ENCODE measurements around the gene SPSB4. TPM values are rescaled to one million over a fixed set of nuclear protein-coding genes. Genes with fewer than 3 reads are reported as not detected.

SPSB4 gene
- total RNA-seq, 1 donor from 2014 or later, result not detected

DNA sequence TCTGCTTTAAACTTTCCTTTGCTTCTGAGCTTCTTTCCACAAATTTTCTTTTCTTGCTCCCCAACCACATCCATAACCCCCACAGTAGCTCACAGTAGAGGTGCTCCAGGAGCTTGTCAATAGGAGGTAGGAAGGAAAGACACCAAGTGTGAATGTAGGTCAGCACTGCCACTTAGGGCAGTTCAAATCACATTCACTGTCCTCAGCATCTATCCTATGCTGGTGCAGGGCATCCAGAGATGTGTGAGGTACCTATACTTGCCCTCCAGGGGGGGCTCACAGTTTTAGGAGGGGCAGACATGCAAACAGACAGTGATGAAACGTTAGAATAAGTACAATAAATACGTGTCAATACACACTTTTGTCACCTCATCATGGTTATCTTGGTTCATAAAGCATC, 1.5 kb upstream of the SPSB4 start:
- peaks cover 0 to 4% of the 10 kb centered on the region in 2 donors for H3K4me1 ChIP-seq
- no peak for DNase-seq (ENCODE audit: low spot score in 2 of 2)
- H3K9me3 ChIP-seq, result no peaks in the 10 kb centered on the region
- no peaks in the 10 kb centered on the region for H3K27me3 ChIP-seq
- intact Hi-C loops (cut with DNase I), result loop anchor here (2.0 to 5.0 kb wide), 3 partner anchors 43 to 143 kb away; no protein-coding TSS in a partner anchor
- H3K36me3 ChIP-seq, result no peaks in the 10 kb centered on the region
- H3K4me3 ChIP-seq, result no peak overlapping the region
- H3K27ac ChIP-seq, result no peak overlapping the region
- TF ChIP-seq, protein P1, sequence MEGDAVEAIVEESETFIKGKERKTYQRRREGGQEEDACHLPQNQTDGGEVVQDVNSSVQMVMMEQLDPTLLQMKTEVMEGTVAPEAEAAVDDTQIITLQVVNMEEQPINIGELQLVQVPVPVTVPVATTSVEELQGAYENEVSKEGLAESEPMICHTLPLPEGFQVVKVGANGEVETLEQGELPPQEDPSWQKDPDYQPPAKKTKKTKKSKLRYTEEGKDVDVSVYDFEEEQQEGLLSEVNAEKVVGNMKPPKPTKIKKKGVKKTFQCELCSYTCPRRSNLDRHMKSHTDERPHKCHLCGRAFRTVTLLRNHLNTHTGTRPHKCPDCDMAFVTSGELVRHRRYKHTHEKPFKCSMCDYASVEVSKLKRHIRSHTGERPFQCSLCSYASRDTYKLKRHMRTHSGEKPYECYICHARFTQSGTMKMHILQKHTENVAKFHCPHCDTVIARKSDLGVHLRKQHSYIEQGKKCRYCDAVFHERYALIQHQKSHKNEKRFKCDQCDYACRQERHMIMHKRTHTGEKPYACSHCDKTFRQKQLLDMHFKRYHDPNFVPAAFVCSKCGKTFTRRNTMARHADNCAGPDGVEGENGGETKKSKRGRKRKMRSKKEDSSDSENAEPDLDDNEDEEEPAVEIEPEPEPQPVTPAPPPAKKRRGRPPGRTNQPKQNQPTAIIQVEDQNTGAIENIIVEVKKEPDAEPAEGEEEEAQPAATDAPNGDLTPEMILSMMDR (IDR thresholded peaks at IDR 0.05), result peak in 2 of 3 experiments; percentile 14 to 16

DNA sequence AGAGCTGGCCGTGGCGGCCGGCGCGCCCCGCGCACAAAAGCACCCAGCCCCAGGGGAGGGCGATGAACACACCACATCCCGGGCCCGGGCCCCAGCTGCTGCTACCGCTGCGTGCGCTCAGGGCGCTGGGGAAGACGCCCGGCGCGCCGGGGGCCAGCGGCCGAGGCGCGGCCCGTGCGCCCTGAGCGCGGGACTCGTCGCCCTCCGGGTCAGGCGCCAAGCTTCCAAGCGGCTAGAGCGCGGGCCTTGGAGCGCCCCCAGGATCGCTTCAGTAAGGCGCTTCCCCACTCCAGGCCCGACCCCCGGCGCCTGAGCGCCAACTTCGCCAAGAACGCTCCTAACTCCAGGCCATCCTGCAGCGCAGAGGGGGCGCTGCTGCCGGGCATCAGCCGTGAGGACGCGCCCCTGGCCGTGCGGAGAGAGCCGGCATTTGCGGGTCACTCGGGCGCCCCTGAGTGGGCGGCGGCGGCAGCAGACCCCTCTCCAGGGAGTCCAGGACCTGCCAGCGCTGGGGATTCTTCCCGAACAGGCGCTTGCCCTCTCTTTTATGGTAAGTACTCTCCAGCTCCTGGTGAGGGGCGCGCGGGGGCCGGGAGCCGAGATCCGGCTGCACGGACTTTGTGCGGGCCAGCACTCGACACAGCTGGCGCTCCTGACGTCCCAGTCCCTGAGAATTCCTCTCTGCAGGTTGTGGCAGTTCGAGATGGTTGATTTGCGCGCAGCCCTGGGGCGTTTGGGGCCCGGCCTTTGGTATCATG, 475 bp downstream of the SPSB4 start:
- TF ChIP-seq, protein P1 (IDR thresholded peaks at IDR 0.05), result peak in 2 of 3 experiments; percentile 12 to 30
- Histone ChIP-seq H3K27ac (peak overlapping the region in 1 of 2 donors; percentile 61), H3K27me3 (no peaks in the 10 kb centered on the region), H3K4me1 (peaks cover 0 to 4% of the 10 kb centered on the region in 2 donors), H3K4me3 (peak overlapping the region; percentile 63 to 85), H3K9me3 (no peaks in the 10 kb centered on the region), H3K36me3 (no peaks in the 10 kb centered on the region)
- DNase-seq (ENCODE audit: low spot score in 2 of 2), result no peak
- intact Hi-C loops (cut with DNase I), result loop anchor here (2.0 to 5.0 kb wide), 3 partner anchors 41 to 141 kb away; no protein-coding TSS in a partner anchor

DNA sequence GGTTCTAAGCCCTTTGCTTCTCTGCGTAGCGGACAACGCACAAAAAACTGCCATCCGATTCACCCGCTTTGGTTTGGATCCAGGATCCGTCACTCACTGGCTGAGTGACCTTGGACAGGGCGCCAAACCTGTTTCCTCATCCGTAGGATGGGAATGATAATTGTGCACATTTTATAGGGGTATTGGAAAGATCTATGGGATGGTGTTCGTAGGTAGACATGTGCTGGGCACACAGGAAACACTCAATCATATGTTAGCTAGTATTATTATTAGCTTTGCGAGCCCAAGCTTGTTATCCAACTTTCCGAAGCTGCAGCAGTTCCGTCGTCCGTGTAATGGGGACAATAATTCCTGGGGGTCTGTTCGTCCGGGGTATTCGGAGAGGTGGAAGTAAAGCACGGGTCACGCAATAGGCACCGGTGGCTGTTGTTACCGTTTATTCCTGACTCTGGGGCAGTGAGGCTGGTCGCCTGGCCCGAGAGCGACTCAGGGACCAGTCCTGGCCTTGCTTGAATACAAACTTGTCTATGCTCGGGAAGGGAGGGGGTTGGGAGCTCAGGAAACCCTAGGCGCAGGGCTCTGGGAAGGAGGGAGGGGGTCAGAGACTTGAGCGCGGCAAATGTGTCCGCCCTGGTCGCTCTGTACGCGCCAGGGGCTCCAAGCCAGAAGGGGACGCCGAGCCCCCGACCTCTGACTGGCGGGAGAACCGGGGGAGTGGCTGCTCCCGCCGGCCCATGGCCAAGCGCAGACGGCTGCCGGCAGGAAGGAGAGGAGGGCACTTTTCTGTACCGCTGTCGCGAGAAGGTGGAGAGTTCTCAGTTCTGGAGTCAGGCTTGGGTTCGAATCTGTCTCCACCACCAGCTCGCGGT, 1.3 kb downstream of the SPSB4 start:
- H3K4me1 ChIP-seq, result peaks cover 0 to 4% of the 10 kb centered on the region in 2 donors
- intact Hi-C loops (cut with DNase I), result loop anchor here (5.0 kb wide), 1 partner anchor 40 kb away; no protein-coding TSS in a partner anchor
- no peak for DNase-seq (ENCODE audit: low spot score in 2 of 2)
- no peaks in the 10 kb centered on the region for H3K9me3 ChIP-seq
- H3K36me3 ChIP-seq, result no peaks in the 10 kb centered on the region
- peak overlapping the region in 1 of 2 donors; percentile 61 for H3K27ac ChIP-seq
- TF ChIP-seq, protein P1 (IDR thresholded peaks at IDR 0.05), result no peak
- H3K4me3 ChIP-seq, result peak overlapping the region; percentile 63 to 85
- no peaks in the 10 kb centered on the region for H3K27me3 ChIP-seq

DNA sequence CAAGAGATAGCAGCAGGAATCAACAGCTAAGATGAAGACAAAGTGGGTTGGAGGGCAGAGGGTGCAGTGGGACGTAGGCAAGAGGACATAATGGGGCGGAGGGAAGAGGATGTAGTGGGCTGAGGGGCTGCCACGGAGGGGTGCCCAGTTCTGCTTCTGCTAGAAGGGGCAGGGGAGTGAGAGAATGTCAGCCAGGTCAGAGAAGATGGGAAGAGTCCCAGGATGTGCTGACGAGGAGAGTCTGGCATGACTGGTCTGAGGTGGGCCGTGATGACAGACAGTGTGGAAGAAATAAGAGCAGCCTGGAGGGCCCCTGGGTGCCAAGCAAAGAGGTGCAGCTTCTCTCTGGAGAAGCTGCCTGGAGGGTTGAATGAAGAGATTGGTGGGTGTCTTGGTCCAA, 4.0 kb downstream of the SPSB4 start:
- Histone ChIP-seq H3K4me3 (no peak overlapping the region), H3K4me1 (peaks cover 0 to 4% of the 10 kb centered on the region in 2 donors), H3K9me3 (no peaks in the 10 kb centered on the region), H3K36me3 (no peaks in the 10 kb centered on the region), H3K27me3 (no peaks in the 10 kb centered on the region), H3K27ac (no peak overlapping the region)
- TF ChIP-seq, protein P1 (IDR thresholded peaks at IDR 0.05), result no peak
- intact Hi-C loops (cut with DNase I), result no loop called here
- no peak for DNase-seq (ENCODE audit: low spot score in 2 of 2)

DNA sequence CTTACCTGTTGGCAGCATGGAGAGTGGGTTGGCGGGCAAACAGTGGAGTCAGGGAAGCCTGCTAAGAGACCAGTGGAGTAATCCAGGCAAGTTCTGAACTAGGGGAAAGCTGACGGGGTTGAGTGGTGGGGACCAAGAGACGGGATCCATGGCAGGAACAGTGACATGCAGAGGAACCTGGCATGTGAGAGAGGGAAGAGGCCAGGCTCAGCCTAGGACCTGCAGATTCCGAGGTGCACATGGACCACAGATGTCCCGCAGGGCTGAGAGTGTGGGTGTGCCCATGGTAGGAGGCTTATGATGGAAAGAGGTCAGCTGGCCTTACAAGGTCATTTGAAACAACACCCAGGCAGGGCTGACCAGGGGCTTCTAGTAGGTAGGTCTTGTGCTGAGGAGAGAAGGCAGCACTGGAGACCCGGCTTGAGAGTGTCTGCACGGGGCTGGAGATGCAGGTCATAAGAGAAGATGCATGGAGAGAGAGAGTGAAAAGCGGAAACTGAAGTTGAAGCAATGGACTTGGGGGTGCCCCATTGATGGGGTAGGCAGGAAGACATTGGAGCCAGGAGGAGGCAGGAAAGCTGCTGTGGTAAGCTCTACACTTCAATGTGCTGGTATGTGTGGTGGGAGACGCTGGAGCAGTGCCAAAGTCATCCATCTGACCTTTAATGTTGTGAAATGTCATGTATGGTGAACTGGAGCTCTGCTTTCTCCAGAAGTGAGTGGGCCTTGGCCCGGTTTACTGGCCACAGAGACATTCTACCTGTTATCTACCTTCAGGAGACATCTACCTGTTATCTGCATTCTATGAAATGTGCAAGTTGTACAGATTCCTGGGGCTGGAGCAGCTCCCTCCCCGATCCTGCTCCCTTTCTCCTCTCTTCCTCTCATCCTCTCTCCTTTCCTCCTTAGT, 4.6 kb downstream of the SPSB4 start:
- TF ChIP-seq, protein P1 (IDR thresholded peaks at IDR 0.05), result no peak
- no peaks in the 10 kb centered on the region for H3K36me3 ChIP-seq
- no peak overlapping the region for H3K4me3 ChIP-seq
- no peaks in the 10 kb centered on the region for H3K9me3 ChIP-seq
- no peaks in the 10 kb centered on the region for H3K27me3 ChIP-seq
- peaks cover 0 to 4% of the 10 kb centered on the region in 2 donors for H3K4me1 ChIP-seq
- DNase-seq (ENCODE audit: low spot score in 2 of 2), result no peak
- intact Hi-C loops (cut with DNase I), result no loop called here
- no peak overlapping the region for H3K27ac ChIP-seq
